Dedifferentiated amniotic fluid mesenchymal stem cell (primary cell): ENCODE results near the gene STYK1.
"Not testable (repeated sequence)": the region's sequence is repeated elsewhere in the genome, so short reads cannot be mapped to it uniquely, and the experiment has no call there.

Source experiments
- DNase-seq: peaks from one replicate; pipeline ENCODE4 v3.0.0-alpha.2; 2016; ENCODE audit errors: extremely low spot score

STYK1 gene

DNA sequence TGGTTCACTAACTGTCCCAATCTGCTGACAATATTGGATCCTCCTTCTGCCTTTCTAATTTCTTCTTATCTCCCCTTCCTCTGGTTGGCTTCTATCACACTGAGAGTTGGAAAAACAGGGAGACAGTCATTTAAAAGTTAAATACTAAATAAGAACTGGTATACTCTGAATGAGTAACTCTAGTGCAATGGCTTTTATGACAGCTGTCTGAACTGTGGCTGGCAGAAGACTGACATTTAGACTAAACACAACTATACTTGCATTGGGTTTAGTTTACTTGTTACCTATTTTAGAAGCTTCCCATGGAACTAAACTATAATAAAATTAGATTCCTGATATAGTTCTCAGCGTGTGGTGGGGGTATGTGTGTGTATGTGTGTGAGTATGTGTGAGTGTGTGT, 52.6 kb downstream of the STYK1 start:
- DNase-seq: no peak

GRCh38 chr12:10620078-10620779, 53.6 kb downstream of the STYK1 start:
- DNase-seq: no peak

- DNase-seq: peak; percentile 83
Observed at GRCh38 chr12:10618338-10618987, 55.4 kb downstream of the STYK1 start.

DNA sequence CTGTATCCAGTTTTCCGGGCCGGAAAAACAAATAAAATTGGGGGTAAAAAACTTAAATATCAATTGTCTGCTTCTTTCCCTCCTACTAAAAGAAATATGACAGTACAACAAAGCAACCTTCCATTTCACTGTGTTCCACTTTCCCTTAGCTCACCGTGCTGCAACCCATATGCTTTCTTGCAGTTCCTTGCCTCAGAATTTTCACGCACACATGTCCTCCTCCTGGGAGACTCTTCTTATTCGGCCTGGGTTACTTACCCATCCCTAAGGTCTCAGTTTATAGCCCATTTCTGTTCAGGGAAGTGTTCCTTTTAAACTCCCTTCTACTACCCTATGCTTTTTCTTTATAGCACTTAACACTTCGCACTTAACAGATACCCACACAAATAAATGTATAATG, 56.0 kb downstream of the STYK1 start:
- no peak for DNase-seq

- DNase-seq: no peak
Observed at GRCh38 chr12:10615532-10615931, 58.3 kb downstream of the STYK1 start.

DNA sequence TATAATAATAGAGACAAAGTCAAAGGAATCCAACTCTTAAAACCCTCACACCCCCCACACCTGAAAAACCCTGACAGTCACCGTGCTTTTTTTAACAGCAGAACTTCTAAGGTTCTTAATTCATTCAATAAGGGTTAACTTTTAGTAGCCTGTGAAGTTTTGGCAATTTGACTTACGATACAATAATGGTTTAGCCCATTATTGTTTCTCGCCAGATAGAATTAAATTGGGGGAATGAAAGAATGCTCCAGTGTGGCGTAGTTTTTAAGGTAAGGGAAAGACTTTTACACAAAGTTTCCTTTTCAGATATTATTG, 59.8 kb downstream of the STYK1 start:
- no peak for DNase-seq

- peak; percentile 96 for DNase-seq
Observed at GRCh38 chr12:10613349-10614055, 60.4 kb downstream of the STYK1 start, which contains the start of gene MAGOHB. TSS of gene MAGOHB (minus strand) at chr12:10613609. CDS start at chr12:10613532, 77 bp downstream.

GRCh38 chr12:10612984-10613348, 60.9 kb downstream of the STYK1 start:
- no peak for DNase-seq

- no peak for DNase-seq
Observed at GRCh38 chr12:10612110-10612509, 61.7 kb downstream of the STYK1 start.

DNA sequence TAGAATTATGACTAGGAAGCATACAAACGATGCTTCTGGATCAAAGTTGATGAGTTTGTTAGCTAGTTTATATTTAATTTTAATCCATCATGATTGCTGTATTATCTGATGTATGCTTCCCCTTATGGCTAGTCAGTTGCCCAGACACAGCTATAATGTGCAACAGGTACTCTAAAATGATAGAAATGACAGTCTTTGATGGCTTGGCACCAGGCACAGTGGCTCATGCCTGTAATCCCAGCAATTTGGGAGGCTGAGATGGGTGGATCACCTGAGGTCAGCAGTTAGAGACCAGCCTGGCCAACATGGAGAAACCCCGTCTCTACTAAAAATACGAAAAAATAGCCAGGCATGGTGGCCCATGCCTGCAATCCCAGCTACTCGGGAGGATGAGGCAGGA, 62.6 kb downstream of the STYK1 start:
- not testable (repeated sequence) for DNase-seq

GRCh38 chr12:10610188-10610587, 63.7 kb downstream of the STYK1 start:
- no peak for DNase-seq

GRCh38 chr12:10607885-10608458, 65.9 kb downstream of the STYK1 start:
- no peak for DNase-seq

- no peak for DNase-seq
Observed at GRCh38 chr12:10601860-10602259, 72.0 kb downstream of the STYK1 start.

DNA sequence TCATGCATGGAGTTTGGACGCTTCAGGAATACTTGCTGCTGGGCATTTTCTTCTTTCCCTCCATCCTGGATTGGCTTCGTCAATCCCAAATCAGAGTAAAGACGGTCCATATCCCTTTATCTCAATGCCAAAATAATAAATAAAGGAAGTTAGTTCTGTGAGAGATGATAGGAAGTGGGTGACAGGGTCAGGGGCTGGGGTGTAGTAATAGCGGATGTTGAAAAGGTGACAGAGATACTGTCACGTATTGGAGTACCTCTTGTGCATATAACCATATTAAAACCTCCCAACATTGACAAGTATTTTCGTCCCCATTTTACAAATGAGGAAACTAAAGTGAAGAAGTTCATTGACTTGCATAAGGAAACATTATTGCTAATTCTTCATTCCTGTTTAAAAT, 72.9 kb downstream of the STYK1 start:
- no peak for DNase-seq

- DNase-seq: no peak
Observed at GRCh38 chr12:10595881-10596280, 78.0 kb downstream of the STYK1 start.

- DNase-seq: no peak
Observed at GRCh38 chr12:10590966-10591365, 82.9 kb downstream of the STYK1 start.

- DNase-seq: no peak
Observed at GRCh38 chr12:10584415-10584814, 89.4 kb downstream of the STYK1 start.

DNA sequence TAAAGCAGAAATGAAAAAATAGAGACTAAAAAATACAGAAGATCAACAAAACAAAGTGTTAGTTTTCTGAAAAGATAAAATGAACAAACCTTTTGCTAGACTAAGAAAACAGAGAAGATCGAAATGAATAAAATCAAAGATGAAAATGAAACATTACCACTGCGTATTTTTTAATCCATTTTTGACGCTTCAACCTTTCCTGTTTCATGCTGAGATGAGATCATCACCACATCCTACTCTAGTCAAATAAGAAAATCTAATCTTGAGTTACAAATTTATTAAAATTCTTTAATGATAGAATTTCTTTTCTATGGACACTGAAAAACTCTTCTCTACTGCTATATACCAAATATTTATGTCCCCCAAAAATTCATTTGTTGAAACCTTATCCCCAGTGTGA, 91.1 kb downstream of the STYK1 start:
- DNase-seq: no peak

DNA sequence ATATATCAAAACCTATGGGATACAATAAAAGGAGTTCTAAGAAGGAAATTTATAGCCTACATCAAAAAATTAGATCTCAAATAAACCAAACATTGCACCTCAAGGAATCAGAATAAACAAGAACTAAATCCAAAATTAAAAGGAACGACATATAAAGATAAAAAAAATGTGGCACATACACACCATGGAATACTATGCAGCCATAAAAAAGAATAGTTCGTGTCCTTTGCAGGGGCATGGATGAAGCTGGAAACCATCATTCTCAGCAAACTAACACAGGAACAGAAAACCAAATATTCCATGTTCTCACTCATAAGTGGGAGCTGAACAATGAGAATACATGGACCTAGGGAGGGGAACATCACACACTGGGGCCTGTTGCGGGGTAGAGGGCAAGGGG, 91.7 kb downstream of the STYK1 start:
- not testable (repeated sequence) for DNase-seq

DNA sequence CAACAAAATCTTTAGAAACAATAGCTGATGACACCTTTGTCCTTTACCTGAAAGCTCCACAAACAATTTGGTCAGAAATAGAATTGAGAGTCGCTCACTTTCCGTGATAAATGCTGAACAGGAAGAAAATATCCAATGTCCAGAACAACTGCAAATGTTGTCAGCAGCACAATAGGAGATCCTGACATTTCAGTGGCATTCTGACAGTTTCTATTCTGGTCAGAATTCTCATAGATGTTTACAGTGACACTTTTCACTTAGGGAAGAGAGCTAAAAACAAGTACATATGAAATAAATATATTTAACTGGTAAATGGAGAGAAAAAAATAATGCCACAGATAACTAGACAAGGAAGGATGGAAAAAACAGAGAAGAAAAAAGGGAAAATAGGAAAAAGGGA, 99.5 kb downstream of the STYK1 start:
- DNase-seq: no peak

GRCh38 chr12:10572021-10572490, 101.8 kb downstream of the STYK1 start:
- not testable (repeated sequence) for DNase-seq

GRCh38 chr12:10571141-10571540, 102.7 kb downstream of the STYK1 start:
- DNase-seq: no peak
